Left lung (tissue), 10 donors: ENCODE results near the gene TEKTIP1. TPM values are rescaled to one million over a fixed set of nuclear protein-coding genes. Genes with fewer than 3 reads are reported as not detected.

ENCODE experiments used
- ATAC-seq: fragments of 200-7000 bp; cut with Tn5 transposase; one replicate; pipeline ENCODE4 v1.9.1; 2020; ENCODE audit warnings: moderate library complexity
- DNase-seq, 4 donors: peaks; one replicate each; pipeline ENCODE4 v3.0.0-alpha.2; 2013 to 2020
- H3K27ac ChIP-seq, 2 donors: fragments of 200-600 bp; sonication (generic) in 1 of 2; one replicate each; pipeline versions ENCODE4 v1.5.0 to v1.8.0; 2020 to 2021
- H3K27me3 ChIP-seq, 2 donors: fragments of 200-600 bp; sonication (generic) in 1 of 2; one replicate each; pipeline versions ENCODE4 v1.5.0 to v1.8.0; 2020 to 2021
- H3K36me3 ChIP-seq, 2 donors: fragments of 200-600 bp; sonication (generic) in 1 of 2; one replicate each; pipeline versions ENCODE4 v1.5.0 to v1.8.0; 2020 to 2021
- H3K4me1 ChIP-seq, 2 donors: fragments of 200-600 bp; one replicate each; pipeline ENCODE4 v1.8.0; 2021
- H3K4me3 ChIP-seq, 2 donors: fragments of 200-600 bp; sonication (generic) in 1 of 2; one replicate each; pipeline versions ENCODE4 v1.5.0 to v1.8.0; 2020 to 2021; ENCODE audit warnings: mild to moderate bottlenecking in 1 of 2
- H3K9me3 ChIP-seq, 2 donors: fragments of 200-600 bp; sonication (generic) in 1 of 2; one replicate each; pipeline versions ENCODE4 v1.5.0 to v1.8.0; 2020 to 2021
- intact Hi-C, 2 donors: fragments of 100-400 bp; cut with DNase I; formaldehyde crosslinking; loops; one replicate each; pipeline versions ENCODE4 v1.11.2 to v1.14.2; 2022
- polyA plus RNA-seq, 6 donors: library from polyadenylated mRNA; unstranded; fragments of 120-200 nt; gene quantifications; one replicate each; pipeline ENCODE4 v1.2.1, GENCODE V29; 2013; ENCODE audit not compliant: insufficient read length in 6 of 6
- total RNA-seq, 2 donors: library from RNA; stranded (reverse); fragmentation: NEBNext Ultra II Directional; extraction: Animal tissue kit (Norgen Biotek cat#: 25700); gene quantifications; one replicate each; pipeline ENCODE4 v1.2.1, GENCODE V29; 2021
- TF ChIP-seq, protein P1 (sequence below), 2 donors: fragments of 200-600 bp; sonication (generic) in 1 of 2; IDR thresholded peaks; one replicate each; pipeline versions ENCODE4 v1.5.0 to v1.8.0; 2021; ENCODE audit warnings: antibody characterized with exemption in 2 of 2
- donor health status: DM: no; HTN: yes; CAD: no.
- donor health status: DM: no; HTN: no; CAD: no.

Gene TEKTIP1
- total and polyA plus RNA-seq, 8 donors: 2.8 to 7.5 (median 4.8) TPM

DNA sequence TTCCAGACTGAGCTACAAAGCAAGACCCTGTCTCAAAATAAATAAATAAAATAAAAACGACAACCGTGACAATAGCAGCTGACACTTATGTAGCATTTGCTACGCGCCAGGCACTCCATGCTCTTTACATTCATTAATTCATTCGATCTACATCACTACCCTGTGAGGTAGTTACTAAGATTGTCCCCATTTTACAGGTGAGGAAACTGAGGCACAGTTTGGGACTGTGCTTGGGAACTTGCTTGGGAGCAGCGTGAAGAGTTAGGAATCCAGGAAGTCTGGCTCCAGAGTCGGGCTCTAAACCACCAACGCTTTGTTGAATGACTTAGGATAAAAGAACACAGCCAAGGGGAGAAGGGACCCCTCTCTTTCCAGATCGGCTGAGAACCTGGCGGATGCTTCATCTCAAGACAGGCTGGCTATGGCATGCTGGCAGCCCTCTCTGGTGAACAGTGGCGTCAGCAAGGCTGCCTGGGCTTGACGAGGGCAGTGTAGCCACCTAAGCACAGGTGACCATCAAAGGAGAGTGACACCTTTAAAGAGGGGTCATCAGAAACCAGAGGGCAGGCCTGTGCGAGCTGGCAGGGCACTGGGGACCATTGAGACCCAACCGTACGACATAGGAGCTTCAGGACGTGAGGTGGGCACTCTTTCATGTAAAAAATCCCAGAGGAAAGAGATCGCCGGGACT is 39.1 kb upstream of the TEKTIP1 start:
- ATAC-seq (peak; percentile 7), DNase-seq (peak in 1 of 4 donors; percentile 51)
- Histone ChIP-seq H3K4me3 (peak overlapping the region; percentile 78 to 79), H3K27ac (peak overlapping the region; percentile 84 to 96), H3K36me3 (peaks cover 0 to 19% of the 10 kb centered on the region in 2 donors), H3K27me3 (no peaks in the 10 kb centered on the region), H3K9me3 (no peaks in the 10 kb centered on the region), H3K4me1 (peaks cover 7 to 20% of the 10 kb centered on the region in 2 donors)
- intact Hi-C loops: no loop called here
- TF ChIP-seq, protein P1, sequence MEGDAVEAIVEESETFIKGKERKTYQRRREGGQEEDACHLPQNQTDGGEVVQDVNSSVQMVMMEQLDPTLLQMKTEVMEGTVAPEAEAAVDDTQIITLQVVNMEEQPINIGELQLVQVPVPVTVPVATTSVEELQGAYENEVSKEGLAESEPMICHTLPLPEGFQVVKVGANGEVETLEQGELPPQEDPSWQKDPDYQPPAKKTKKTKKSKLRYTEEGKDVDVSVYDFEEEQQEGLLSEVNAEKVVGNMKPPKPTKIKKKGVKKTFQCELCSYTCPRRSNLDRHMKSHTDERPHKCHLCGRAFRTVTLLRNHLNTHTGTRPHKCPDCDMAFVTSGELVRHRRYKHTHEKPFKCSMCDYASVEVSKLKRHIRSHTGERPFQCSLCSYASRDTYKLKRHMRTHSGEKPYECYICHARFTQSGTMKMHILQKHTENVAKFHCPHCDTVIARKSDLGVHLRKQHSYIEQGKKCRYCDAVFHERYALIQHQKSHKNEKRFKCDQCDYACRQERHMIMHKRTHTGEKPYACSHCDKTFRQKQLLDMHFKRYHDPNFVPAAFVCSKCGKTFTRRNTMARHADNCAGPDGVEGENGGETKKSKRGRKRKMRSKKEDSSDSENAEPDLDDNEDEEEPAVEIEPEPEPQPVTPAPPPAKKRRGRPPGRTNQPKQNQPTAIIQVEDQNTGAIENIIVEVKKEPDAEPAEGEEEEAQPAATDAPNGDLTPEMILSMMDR (IDR thresholded peaks at IDR 0.05): no peak

- Histone ChIP-seq H3K4me1 (peaks cover 7 to 26% of the 10 kb centered on the region in 2 donors), H3K27me3 (no peaks in the 10 kb centered on the region), H3K36me3 (peaks cover 0 to 13% of the 10 kb centered on the region in 2 donors), H3K9me3 (no peaks in the 10 kb centered on the region), H3K4me3 (peak within 1 kb of the TSS; percentile 78 to 79), H3K27ac (peak within 1 kb of the TSS; percentile 84 to 96)
- TF ChIP-seq, protein P1 (IDR thresholded peaks at IDR 0.05): no peak
- ATAC-seq (peak; percentile 95), DNase-seq (peak; percentile 95 to 99 (median 97))
- intact Hi-C loops: no loop called here
Observed at GRCh38 chr19:3500429-3501101, 38.4 kb upstream of the TEKTIP1 start, which contains the start of gene DOHH. Gene DOHH (minus strand): TSS chr19:3500674. CDS start chr19:3496814, 3,860 bp downstream.

DNA sequence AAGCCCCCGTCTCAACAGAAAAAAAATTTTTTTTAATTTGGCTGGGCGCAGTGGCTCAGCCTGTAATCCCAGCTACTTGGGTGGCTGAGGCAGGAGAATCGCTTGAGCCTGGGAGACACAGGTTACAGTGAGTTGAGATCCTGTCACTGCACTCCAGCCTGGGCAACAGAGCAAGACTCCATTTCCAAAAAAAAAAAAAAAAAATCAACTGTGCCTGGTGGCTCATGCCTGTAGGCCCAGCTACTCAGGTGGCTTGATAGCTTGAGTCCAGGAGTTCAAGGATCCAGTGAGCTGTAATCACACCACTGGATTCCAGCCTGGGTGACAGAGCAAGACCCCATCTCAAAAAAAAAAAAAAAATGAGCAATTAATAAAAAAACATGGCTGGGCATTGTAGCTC is 37.2 kb upstream of the TEKTIP1 start:
- TF ChIP-seq, protein P1 (IDR thresholded peaks at IDR 0.05): no peak
- Histone ChIP-seq H3K36me3 (peaks cover 0 to under 1% of the 10 kb centered on the region in 2 donors), H3K27me3 (no peaks in the 10 kb centered on the region), H3K4me1 (peaks cover 7 to 29% of the 10 kb centered on the region in 2 donors), H3K27ac (no peak overlapping the region), H3K4me3 (no peak overlapping the region), H3K9me3 (no peaks in the 10 kb centered on the region)
- DNase-seq: no peak
- ATAC-seq: no peak
- intact Hi-C loops: no loop called here

DNA sequence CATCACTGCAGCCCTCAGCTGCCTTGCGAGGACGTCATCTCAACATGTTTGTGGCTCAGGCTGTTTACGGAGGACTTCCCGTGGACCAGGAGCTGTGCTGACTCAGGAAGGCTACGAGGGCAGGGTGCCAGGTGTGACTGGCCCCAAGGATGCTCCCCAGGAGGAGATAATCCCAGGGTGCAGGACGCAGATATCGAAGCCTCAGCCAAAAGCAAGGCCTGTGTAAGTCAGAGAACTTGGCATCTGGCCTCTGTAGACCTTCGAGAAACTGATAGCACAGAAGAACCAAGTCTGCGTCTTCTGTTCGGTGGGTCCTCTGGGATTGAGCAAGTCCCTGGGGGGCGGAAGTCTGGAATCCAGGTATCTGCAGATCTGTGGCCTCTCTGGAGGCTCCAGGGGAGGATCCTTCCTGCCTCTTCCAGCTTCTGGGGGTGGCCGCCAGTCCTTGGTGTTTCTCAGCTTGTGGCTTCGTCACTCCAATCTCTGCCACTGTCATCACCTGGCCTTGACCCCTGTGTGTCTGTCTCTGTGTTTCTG is 35.9 kb upstream of the TEKTIP1 start:
- no peak for DNase-seq
- Histone ChIP-seq H3K36me3 (no peaks in the 10 kb centered on the region), H3K4me3 (no peak overlapping the region), H3K9me3 (no peaks in the 10 kb centered on the region), H3K4me1 (peaks cover 12 to 39% of the 10 kb centered on the region in 2 donors), H3K27me3 (no peaks in the 10 kb centered on the region), H3K27ac (no peak overlapping the region)
- no peak for ATAC-seq
- intact Hi-C loops: no loop called here
- TF ChIP-seq, protein P1 (IDR thresholded peaks at IDR 0.05): no peak

- H3K27ac ChIP-seq: peak overlapping the region in 1 of 2 donors; percentile 94
Observed at GRCh38 chr19:3504735-3505134, 34.2 kb upstream of the TEKTIP1 start.

More at GRCh38 chr19:3504735-3505134, 34.2 kb upstream of the TEKTIP1 start:
- TF ChIP-seq, protein P1 (IDR thresholded peaks at IDR 0.05): no peak
- DNase-seq (no peak), ATAC-seq (no peak)
- H3K4me3 ChIP-seq: no peak overlapping the region
- no peaks in the 10 kb centered on the region for H3K27me3 ChIP-seq
- intact Hi-C loops: no loop called here
- H3K4me1 ChIP-seq: peaks cover 7 to 46% of the 10 kb centered on the region in 2 donors
- H3K9me3 ChIP-seq: no peaks in the 10 kb centered on the region
- H3K36me3 ChIP-seq: peaks cover 0 to 5% of the 10 kb centered on the region in 2 donors
